ENCODE data around the gene ACVR1.

ACVR1 gene

GRCh38 chr2:157876066-157876785 lies at the start of gene ACVR1:
TSS of gene ACVR1 (minus strand) at chr2:157876330. CDS start at chr2:157799493, 76,837 bp downstream.
- DNase-seq (ENCODE audit: low spot score), result peak; percentile 73

GRCh38 chr2:157925071-157925470 lies 48.9 kb upstream of the ACVR1 start:
- DNase-seq (ENCODE audit: low spot score), result no peak

GRCh38 chr2:157923598-157924217 lies 47.6 kb upstream of the ACVR1 start:
- no peak for DNase-seq (ENCODE audit: low spot score)

GRCh38 chr2:157922815-157923214 lies 46.7 kb upstream of the ACVR1 start:
- DNase-seq (ENCODE audit: low spot score), result no peak

- no peak for DNase-seq (ENCODE audit: low spot score)
Measured at GRCh38 chr2:157922336-157922735, 46.2 kb upstream of the ACVR1 start.

- DNase-seq (ENCODE audit: low spot score), result no peak
Measured at GRCh38 chr2:157920736-157921135, 44.6 kb upstream of the ACVR1 start.

- DNase-seq (ENCODE audit: low spot score), result no peak
Measured at GRCh38 chr2:157919181-157919580, 43.1 kb upstream of the ACVR1 start.

GRCh38 chr2:157918319-157918718 lies 42.2 kb upstream of the ACVR1 start:
- no peak for DNase-seq (ENCODE audit: low spot score)

- DNase-seq (ENCODE audit: low spot score), result no peak
Measured at GRCh38 chr2:157911750-157912149, 35.6 kb upstream of the ACVR1 start.

- DNase-seq (ENCODE audit: low spot score), result no peak
Measured at GRCh38 chr2:157911246-157911645, 35.1 kb upstream of the ACVR1 start.

- no peak for DNase-seq (ENCODE audit: low spot score)
Measured at GRCh38 chr2:157905092-157905491, 29.0 kb upstream of the ACVR1 start.

GRCh38 chr2:157903626-157904025 lies 27.5 kb upstream of the ACVR1 start:
- DNase-seq (ENCODE audit: low spot score), result no peak

GRCh38 chr2:157903151-157903550 lies 27.0 kb upstream of the ACVR1 start:
- no peak for DNase-seq (ENCODE audit: low spot score)

GRCh38 chr2:157902692-157903091 lies 26.6 kb upstream of the ACVR1 start:
- no peak for DNase-seq (ENCODE audit: low spot score)

GRCh38 chr2:157901325-157901724 lies 25.2 kb upstream of the ACVR1 start:
- DNase-seq (ENCODE audit: low spot score), result no peak

- no peak for DNase-seq (ENCODE audit: low spot score)
Measured at GRCh38 chr2:157900684-157901083, 24.6 kb upstream of the ACVR1 start.

- no peak for DNase-seq (ENCODE audit: low spot score)
Measured at GRCh38 chr2:157900203-157900602, 24.1 kb upstream of the ACVR1 start.

GRCh38 chr2:157899125-157899839 lies 23.2 kb upstream of the ACVR1 start:
- no peak for DNase-seq (ENCODE audit: low spot score)

- no peak for DNase-seq (ENCODE audit: low spot score)
Measured at GRCh38 chr2:157898591-157898996, 22.5 kb upstream of the ACVR1 start.

GRCh38 chr2:157897106-157897971 lies 21.2 kb upstream of the ACVR1 start:
- DNase-seq (ENCODE audit: low spot score), result no peak

- no peak for DNase-seq (ENCODE audit: low spot score)
Measured at GRCh38 chr2:157895531-157895930, 19.4 kb upstream of the ACVR1 start.
